AG10803 (cell line): Measurements from ENCODE around the gene APOA5.
A peak's percentile ranks its signal among the peaks of the same experiment; 100 is the strongest.

Source experiments
- DNase-seq: peaks from one replicate; pipeline ENCODE4 v3.0.0; 2010; ENCODE audit warnings: low read depth
- H3K4me3 ChIP-seq: 2 replicates; pipeline ENCODE4 v1.5.1; 2011; ENCODE audit warnings: mild to moderate bottlenecking, low read length, control low read depth
- CTCF ChIP-seq: conservative IDR thresholded peaks from 2 replicates; pipeline ENCODE4 v1.5.1; 2011; ENCODE audit warnings: mild to moderate bottlenecking, low read length, control low read depth, inconsistent platforms

APOA5 gene

DNA sequence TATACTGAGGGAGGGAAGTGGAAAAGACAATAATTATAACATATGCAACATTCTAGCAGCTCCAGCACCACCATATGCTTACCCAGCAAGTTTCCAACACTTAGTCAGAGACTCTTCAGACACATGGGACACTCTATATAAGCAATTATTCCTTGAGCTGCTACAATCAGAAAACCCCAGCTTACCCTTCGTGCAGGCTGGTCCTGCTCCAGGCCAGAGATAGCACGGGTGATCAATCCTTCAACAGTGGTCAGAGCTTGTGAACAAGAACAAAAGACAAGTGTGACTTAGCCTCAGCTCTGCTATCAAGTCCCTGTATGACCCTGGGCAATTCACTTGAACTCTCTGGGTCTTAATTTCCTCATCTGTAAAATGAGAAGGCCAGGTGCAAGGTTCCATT is 5.4 kb downstream of the APOA5 start:
- TF ChIP-seq CTCF: no peak
- no peak overlapping the region for H3K4me3 ChIP-seq
- DNase-seq: no peak

DNA sequence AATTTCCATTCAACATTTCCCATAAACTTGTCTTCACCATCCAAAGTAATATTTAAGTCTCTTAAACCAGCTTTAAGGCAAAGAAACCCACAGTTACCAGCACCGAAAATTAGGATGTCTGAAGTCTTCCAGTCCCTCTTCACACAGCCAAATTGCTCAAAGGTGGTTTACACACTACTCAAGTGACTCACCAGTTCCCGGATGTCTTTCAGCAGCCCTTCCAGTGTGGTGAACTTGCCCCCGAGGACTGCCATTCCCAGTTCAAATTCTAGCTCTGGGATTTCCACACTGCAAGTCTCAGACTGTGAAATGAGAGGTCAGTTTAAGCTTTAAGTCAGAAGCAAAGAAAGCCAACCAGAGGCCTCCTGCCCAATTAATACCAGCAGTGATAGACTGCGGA is 9.0 kb downstream of the APOA5 start:
- peak; percentile 64 for DNase-seq
- TF ChIP-seq CTCF: no peak
- no peak overlapping the region for H3K4me3 ChIP-seq

GRCh38 chr11:116778556-116778955 is 13.1 kb downstream of the APOA5 start:
- TF ChIP-seq CTCF: no peak
- no peak overlapping the region for H3K4me3 ChIP-seq
- no peak for DNase-seq

- TF ChIP-seq CTCF: no peak
- no peak for DNase-seq
- H3K4me3 ChIP-seq: no peak overlapping the region
Observed at GRCh38 chr11:116777056-116777455, 14.6 kb downstream of the APOA5 start.

- no peak for TF ChIP-seq CTCF
- no peak for DNase-seq
- no peak overlapping the region for H3K4me3 ChIP-seq
Observed at GRCh38 chr11:116776522-116776984, 15.1 kb downstream of the APOA5 start.

GRCh38 chr11:116775975-116776374 is 15.7 kb downstream of the APOA5 start:
- no peak for TF ChIP-seq CTCF
- no peak for DNase-seq
- no peak overlapping the region for H3K4me3 ChIP-seq

GRCh38 chr11:116774661-116775060 is 17.0 kb downstream of the APOA5 start:
- no peak overlapping the region for H3K4me3 ChIP-seq
- DNase-seq: no peak
- no peak for TF ChIP-seq CTCF
